Ovary (tissue), 9 donors: ENCODE measurements around the gene PHAF1. TPM values are rescaled to one million over a fixed set of nuclear protein-coding genes. Genes with fewer than 3 reads are reported as not detected.

Source experiments
- DNase-seq, 5 donors: peaks; one replicate each; pipeline ENCODE4 v3.0.0-alpha.2; 2019 to 2020
- H3K27ac ChIP-seq, 2 donors: fragments of 200-600 bp; one replicate each; pipeline versions ENCODE4 v1.5.1 to v1.8.0; 2019 to 2022
- H3K27me3 ChIP-seq: fragments of 200-600 bp; one replicate; pipeline ENCODE4 v1.8.0; 2022
- H3K36me3 ChIP-seq: fragments of 200-600 bp; sonication (generic); one replicate; pipeline ENCODE4 v1.5.1; 2019
- H3K4me1 ChIP-seq: one replicate; pipeline ENCODE4 v1.8.1; 2013; ENCODE audit warnings: mild to moderate bottlenecking, moderate library complexity; ENCODE audit not compliant: insufficient read depth
- H3K4me3 ChIP-seq: fragments of 200-600 bp; sonication (generic); one replicate; pipeline ENCODE4 v1.5.1; 2017
- H3K9me3 ChIP-seq, 2 donors: fragments of 200-600 bp in 1 of 2; sonication (generic) in 1 of 2; one replicate each; pipeline versions ENCODE4 v1.5.1 to v1.8.1; 2013 to 2019; ENCODE audit warnings: mild to moderate bottlenecking in 1 of 2, moderate library complexity in 1 of 2
- CTCF ChIP-seq, 3 donors: fragments of 450-650 bp in 2 of 3; fragments of 200-600 bp in 1 of 3; IDR thresholded peaks; one replicate each; pipeline versions ENCODE4 v1.5.1 to v1.8.0; 2016 to 2022; ENCODE audit warnings: antibody characterized with exemption in 3 of 3, mild to moderate bottlenecking in 1 of 3
- EP300 ChIP-seq: sonication (generic); formaldehyde crosslinking; IDR thresholded peaks from one replicate; pipeline ENCODE4 v1.6.1; 2017; ENCODE audit warnings: antibody characterized with exemption
- POLR2A ChIP-seq: fragments of 450-650 bp; IDR thresholded peaks from one replicate; pipeline ENCODE4 v1.6.1; 2017; ENCODE audit warnings: antibody characterized with exemption, mild to moderate bottlenecking, moderate library complexity
- WGBS, 3 donors: extraction: QIAGEN DNeasy Blood & Tissue Kit in 1 of 3; methylation state at CpG; one replicate each; pipeline versions ENCODE4 v1.1.5 to v1.1.7; 2013 to 2017; 5-methylcytosine and 5-hydroxymethylcytosine counted together
- intact Hi-C, 4 donors: fragments of 100-400 bp; cut with DNase I; formaldehyde crosslinking; loops; one replicate each; pipeline versions ENCODE4 v1.11.0 to v1.15.1; 2022 to 2023
- polyA plus RNA-seq, 2 donors: library from polyadenylated mRNA; stranded (reverse); fragments of 200-250 nt in 1 of 2; fragments of 350-450 nt in 1 of 2; fragmentation: Illumina TruSeq in 1 of 2; extraction: RNeasy Lipid Tissue Mini Kit (QIAGEN cat#74804) in 1 of 2; gene quantifications; one replicate each; pipeline ENCODE4 v1.2.3, GENCODE V29; 2013 to 2014
- total RNA-seq, 7 donors: library from RNA; depleted of rRNA in 2 of 7; stranded (reverse); fragments of >200 nt in 2 of 7; fragmentation: NEBNext Ultra II Directional in 3 of 7; extraction: Animal tissue kit (Norgen Biotek cat#: 25700) in 3 of 7; gene quantifications; one replicate each; pipeline versions ENCODE4 v1.1.0 to v1.2.4, GENCODE V29; 2016 to 2023
- donor health status: DM: no; HTN: no; CAD: no; lungs with moderate emphysema.
- donor health status: DM: no; HTN: no; CAD: no.
- donor health status: Bipolar disorder and iron deficiency.
- donor health status: DM: yes; HTN: yes; CAD: no.
- donor health status: DM: no; HTN: no; CAD: no.
- donor health status: DM: yes; HTN: yes; CAD: no.

PHAF1 gene
- total and polyA plus RNA-seq, 9 donors, result 9.0 to 25.1 (median 14.9) TPM

GRCh38 chr16:67193536-67193935 lies 83.8 kb downstream of the PHAF1 start:
- no peak for DNase-seq
- intact Hi-C loops, result no loop called here
- TF ChIP-seq EP300, result no peak
- TF ChIP-seq CTCF (IDR thresholded peaks at IDR 0.05), result no peak
- TF ChIP-seq POLR2A, result no peak
- Histone ChIP-seq H3K4me3 (no peak overlapping the region), H3K9me3 (no peaks in the 10 kb centered on the region), H3K4me1 (peaks cover 10% of the 10 kb centered on the region), H3K36me3 (no peaks in the 10 kb centered on the region), H3K27ac (no peak overlapping the region), H3K27me3 (no peaks in the 10 kb centered on the region)

GRCh38 chr16:67194260-67194659 lies 84.5 kb downstream of the PHAF1 start:
- H3K9me3 ChIP-seq, result no peaks in the 10 kb centered on the region
- DNase-seq, result no peak
- WGBS, 3 donors, result 88 to 98% (median 93%) methylated on average over 5 to 6 of the region's 6 CpGs
- intact Hi-C loops, result no loop called here
- TF ChIP-seq EP300 (no peak), POLR2A (no peak), CTCF (IDR thresholded peaks at IDR 0.05) (no peak)
- H3K27ac ChIP-seq, result no peak overlapping the region
- no peaks in the 10 kb centered on the region for H3K36me3 ChIP-seq
- no peaks in the 10 kb centered on the region for H3K27me3 ChIP-seq
- no peak overlapping the region for H3K4me3 ChIP-seq
- peaks cover 10% of the 10 kb centered on the region for H3K4me1 ChIP-seq

GRCh38 chr16:67195676-67196075 lies 85.9 kb downstream of the PHAF1 start:
- no peaks in the 10 kb centered on the region for H3K27me3 ChIP-seq
- TF ChIP-seq EP300 (no peak), POLR2A (no peak), CTCF (IDR thresholded peaks at IDR 0.05) (no peak)
- peaks cover 12% of the 10 kb centered on the region for H3K4me1 ChIP-seq
- no peaks in the 10 kb centered on the region for H3K36me3 ChIP-seq
- intact Hi-C loops, result no loop called here
- no peak for DNase-seq
- 71 to 79% (median 76%) methylated on average over 5 of the region's 5 CpGs for WGBS, 3 donors
- H3K9me3 ChIP-seq, result no peaks in the 10 kb centered on the region
- no peak overlapping the region for H3K4me3 ChIP-seq
- H3K27ac ChIP-seq, result no peak overlapping the region

GRCh38 chr16:67196881-67197280 lies 87.1 kb downstream of the PHAF1 start:
- Histone ChIP-seq H3K27ac (no peak overlapping the region), H3K36me3 (no peaks in the 10 kb centered on the region), H3K9me3 (no peaks in the 10 kb centered on the region), H3K4me1 (peaks cover 10% of the 10 kb centered on the region), H3K27me3 (no peaks in the 10 kb centered on the region), H3K4me3 (no peak overlapping the region)
- DNase-seq, result no peak
- intact Hi-C loops, result no loop called here
- TF ChIP-seq CTCF (IDR thresholded peaks at IDR 0.05) (no peak), POLR2A (no peak), EP300 (no peak)
- 94 to 100% (median 95%) methylated on average over 1 of the region's 1 CpG for WGBS, 3 donors

GRCh38 chr16:67197704-67198103 lies 88.0 kb downstream of the PHAF1 start:
- no peak for DNase-seq
- H3K27me3 ChIP-seq, result no peaks in the 10 kb centered on the region
- TF ChIP-seq POLR2A (no peak), CTCF (IDR thresholded peaks at IDR 0.05) (no peak), EP300 (no peak)
- H3K4me3 ChIP-seq, result no peak overlapping the region
- H3K4me1 ChIP-seq, result peaks cover 8% of the 10 kb centered on the region
- no peaks in the 10 kb centered on the region for H3K9me3 ChIP-seq
- WGBS, 3 donors, result 59 to 73% (median 62%) methylated on average over 6 of the region's 6 CpGs
- no peak overlapping the region for H3K27ac ChIP-seq
- H3K36me3 ChIP-seq, result no peaks in the 10 kb centered on the region
- intact Hi-C loops, result no loop called here
